Pancreas (tissue), 10 donors: ENCODE results near the gene G6PC1. TPM values are rescaled to one million over a fixed set of nuclear protein-coding genes. Genes with fewer than 3 reads are reported as not detected.

Experiments used
- ATAC-seq, 4 donors: fragments of 200-7000 bp; cut with Tn5 transposase; one replicate each; pipeline versions ENCODE4 v1.8.0 to v1.9.1; 2020; ENCODE audit warnings: mild to moderate bottlenecking in 4 of 4, moderate library complexity in 4 of 4
- DNase-seq, 6 donors: peaks; one replicate each; pipeline ENCODE4 v3.0.0-alpha.2; 2020
- FAIRE-seq: peaks from 2 replicates; lab custom pipeline; 2012; peaks lifted over from hg19 to GRCh38; lab: Jason Lieb, UNC
- H3K27ac ChIP-seq, 4 donors: fragments of 200-600 bp; sonication (generic); 1 replicate in 3 of 4; 2 replicates in 1 of 4; pipeline versions ENCODE4 v1.5.0 to v1.8.0; 2020
- H3K27me3 ChIP-seq, 4 donors: fragments of 200-600 bp; one replicate each; pipeline ENCODE4 v1.8.0; 2021
- H3K36me3 ChIP-seq, 3 donors: fragments of 200-600 bp; sonication (generic) in 1 of 3; one replicate each; pipeline versions ENCODE4 v1.5.0 to v1.8.0; 2020 to 2021
- H3K4me1 ChIP-seq, 3 donors: fragments of 200-600 bp; one replicate each; pipeline ENCODE4 v1.8.0; 2021
- H3K4me3 ChIP-seq, 4 donors: fragments of 200-600 bp; sonication (generic) in 2 of 4; one replicate each; pipeline versions ENCODE4 v1.5.0 to v1.8.0; 2020 to 2021
- H3K9me3 ChIP-seq, 4 donors: fragments of 200-600 bp; one replicate each; pipeline ENCODE4 v1.8.0; 2021
- CTCF ChIP-seq, 4 donors: fragments of 200-600 bp; sonication (generic) in 3 of 4; IDR thresholded peaks; one replicate each; pipeline versions ENCODE4 v1.5.0 to v1.8.0; 2021; ENCODE audit warnings: antibody characterized with exemption in 4 of 4
- WGBS, 2 donors: extraction: QIAGEN DNeasy Blood & Tissue Kit; methylation state at CpG; one replicate each; pipeline ENCODE4 v1.1.7; 2013; 5-methylcytosine and 5-hydroxymethylcytosine counted together
- intact Hi-C, 3 donors: fragments of 100-400 bp; cut with DNase I; formaldehyde crosslinking; loops; one replicate each; pipeline versions ENCODE4 v1.11.1 to v1.14.2; 2022
- polyA plus RNA-seq, 2 donors: library from polyadenylated mRNA; stranded (reverse); fragments of 200-250 nt; gene quantifications; one replicate each; pipeline ENCODE4 v1.2.3, GENCODE V29; 2013
- total RNA-seq, 6 donors: library from RNA; stranded (reverse); fragmentation: NEBNext Ultra II Directional in 4 of 6; extraction: Animal tissue kit (Norgen Biotek cat#: 25700) in 4 of 6; gene quantifications; one replicate each; pipeline versions ENCODE4 v1.2.1 to v1.2.4, GENCODE V29; 2021 to 2023
- donor health status: healthy with polysubstance abuse.
- donor health status: DM: no; HTN: no; CAD: no; lungs with moderate emphysema.
- donor health status: DM: no; HTN: no; CAD: no.
- donor health status: control.
- donor health status: control.
- donor health status: Bipolar disorder and iron deficiency.
- donor health status: DM: yes; HTN: yes; CAD: no.
- donor health status: DM: no; HTN: no; CAD: no.
- donor health status: DM: no; HTN: no; CAD: no.
- donor health status: DM: yes; HTN: yes; CAD: no.

The G6PC1 gene
- total and polyA plus RNA-seq, 8 donors: 0.08 to 0.72 (median 0.23) TPM; not detected in 2

GRCh38 chr17:42886283-42887176, 14.1 kb upstream of the G6PC1 start:
- Histone ChIP-seq H3K9me3 (no peaks in the 10 kb centered on the region), H3K4me3 (no peak overlapping the region), H3K27ac (no peak overlapping the region), H3K36me3 (no peaks in the 10 kb centered on the region), H3K27me3 (no peaks in the 10 kb centered on the region), H3K4me1 (peaks cover 0 to 3% (median 0%) of the 10 kb centered on the region in 3 donors)
- 51 to 55% methylated on average over 15 of the region's 15 CpGs for WGBS, 2 donors
- no peak for TF ChIP-seq CTCF (IDR thresholded peaks at IDR 0.05)
- intact Hi-C loops: no loop called here
- no peak for FAIRE-seq
- ATAC-seq: peak in 3 of 4 donors; percentile 17 to 37 (median 27)
- no peak for DNase-seq

- H3K9me3 ChIP-seq: no peaks in the 10 kb centered on the region
- no peak overlapping the region for H3K27ac ChIP-seq
- no peak overlapping the region for H3K4me3 ChIP-seq
- H3K27me3 ChIP-seq: no peaks in the 10 kb centered on the region
- FAIRE-seq: no peak
- no peaks in the 10 kb centered on the region for H3K36me3 ChIP-seq
- H3K4me1 ChIP-seq: peaks cover 15 to 32% (median 22%) of the 10 kb centered on the region in 3 donors
- TF ChIP-seq CTCF (IDR thresholded peaks at IDR 0.05): no peak
- no peak for ATAC-seq
- WGBS, 2 donors: 84% methylated on average over 7 of the region's 7 CpGs
- no peak for DNase-seq
- intact Hi-C loops: no loop called here
These were observed 10.8 kb upstream of the G6PC1 start for GRCh38 chr17:42889809-42890208.

GRCh38 chr17:42891539-42892152, 9.0 kb upstream of the G6PC1 start:
- peaks cover 23 to 44% (median 34%) of the 10 kb centered on the region in 3 donors for H3K4me1 ChIP-seq
- H3K27ac ChIP-seq: peak overlapping the region; percentile 8 to 72 (median 42)
- H3K27me3 ChIP-seq: no peaks in the 10 kb centered on the region
- DNase-seq (no peak), FAIRE-seq (no peak), ATAC-seq (peak in 1 of 4 donors; percentile 11)
- intact Hi-C loops: no loop called here
- no peaks in the 10 kb centered on the region for H3K9me3 ChIP-seq
- WGBS, 2 donors: 48 to 64% methylated on average over 10 of the region's 10 CpGs
- no peak for TF ChIP-seq CTCF (IDR thresholded peaks at IDR 0.05)
- H3K36me3 ChIP-seq: no peaks in the 10 kb centered on the region
- H3K4me3 ChIP-seq: no peak overlapping the region

GRCh38 chr17:42893359-42893758, 7.2 kb upstream of the G6PC1 start:
- Histone ChIP-seq H3K9me3 (no peaks in the 10 kb centered on the region), H3K36me3 (no peaks in the 10 kb centered on the region), H3K4me1 (peaks cover 23 to 44% (median 34%) of the 10 kb centered on the region in 3 donors), H3K4me3 (no peak overlapping the region), H3K27me3 (no peaks in the 10 kb centered on the region), H3K27ac (peak overlapping the region; percentile 65 to 96 (median 83))
- TF ChIP-seq CTCF (IDR thresholded peaks at IDR 0.05): no peak
- 28 to 33% methylated on average over 4 of the region's 4 CpGs for WGBS, 2 donors
- DNase-seq: no peak
- no peak for ATAC-seq
- intact Hi-C loops: no loop called here
- no peak for FAIRE-seq
